Activated CD4-positive, alpha-beta T cell treated with anti-CD3 and anti-CD28 coated beads for 36 hours (primary cell): ENCODE data around the gene POFUT2. TPM values are rescaled to one million over a fixed set of nuclear protein-coding genes. Genes with fewer than 3 reads are reported as not detected.
A peak's percentile ranks its signal among the peaks of the same experiment; 100 is the strongest.

ENCODE experiments used
- ATAC-seq: fragments of 200-7000 bp; cut with Tn5 transposase; one replicate; pipeline ENCODE4 v1.10.0; 2021; ENCODE audit warnings: mild to moderate bottlenecking, moderate library complexity
- CTCF ChIA-PET: fragments of 350-600 bp; sonication (Branson Sonifier 250); formaldehyde crosslinking; loops from one replicate; lab custom pipeline; 2021; ENCODE audit warnings: antibody characterized with exemption; lab: Charles Lee
- POLR2A ChIA-PET: fragments of 350-600 bp; sonication (Branson Sonifier 250); formaldehyde crosslinking; loops from one replicate; lab custom pipeline; 2021; ENCODE audit warnings: antibody characterized with exemption, inconsistent platforms; lab: Charles Lee
- DNase-seq: peaks from one replicate; pipeline ENCODE4 v3.0.0-alpha.2; 2020
- H3K27ac Mint-ChIP-seq: one replicate; pipeline ENCODE4 v1.8.0; 2021; ENCODE audit warnings: mixed read lengths
- H3K27me3 Mint-ChIP-seq: one replicate; pipeline ENCODE4 v1.8.0; 2021; ENCODE audit warnings: mixed read lengths
- H3K36me3 Mint-ChIP-seq: one replicate; pipeline ENCODE4 v1.8.0; 2021; ENCODE audit warnings: low read depth, mixed read lengths
- H3K4me1 Mint-ChIP-seq: one replicate; pipeline ENCODE4 v1.8.0; 2021; ENCODE audit warnings: mixed read lengths
- H3K4me3 Mint-ChIP-seq: one replicate; pipeline ENCODE4 v1.8.0; 2021; ENCODE audit warnings: mild to moderate bottlenecking, moderate library complexity, mixed read lengths
- H3K9me3 Mint-ChIP-seq: one replicate; pipeline ENCODE4 v1.8.0; 2021; ENCODE audit warnings: low read depth, mixed read lengths
- intact Hi-C, 2 experiments: fragments of 100-400 bp; cut with DNase I in 1 of 2; cut with micrococcal nuclease in 1 of 2; formaldehyde crosslinking; loops; one replicate each; pipeline versions ENCODE4 v1.14.2 to v1.15.1; 2022 to 2024; cut with DNase I, micrococcal nuclease
- total RNA-seq, 2 experiments: library from RNA; stranded (reverse); gene quantifications; one replicate each; pipeline ENCODE4 v1.2.3, GENCODE V29; 2021

Gene POFUT2
- total RNA-seq, result 10 to 100 TPM; 14.7 to 14.9 TPM

DNA sequence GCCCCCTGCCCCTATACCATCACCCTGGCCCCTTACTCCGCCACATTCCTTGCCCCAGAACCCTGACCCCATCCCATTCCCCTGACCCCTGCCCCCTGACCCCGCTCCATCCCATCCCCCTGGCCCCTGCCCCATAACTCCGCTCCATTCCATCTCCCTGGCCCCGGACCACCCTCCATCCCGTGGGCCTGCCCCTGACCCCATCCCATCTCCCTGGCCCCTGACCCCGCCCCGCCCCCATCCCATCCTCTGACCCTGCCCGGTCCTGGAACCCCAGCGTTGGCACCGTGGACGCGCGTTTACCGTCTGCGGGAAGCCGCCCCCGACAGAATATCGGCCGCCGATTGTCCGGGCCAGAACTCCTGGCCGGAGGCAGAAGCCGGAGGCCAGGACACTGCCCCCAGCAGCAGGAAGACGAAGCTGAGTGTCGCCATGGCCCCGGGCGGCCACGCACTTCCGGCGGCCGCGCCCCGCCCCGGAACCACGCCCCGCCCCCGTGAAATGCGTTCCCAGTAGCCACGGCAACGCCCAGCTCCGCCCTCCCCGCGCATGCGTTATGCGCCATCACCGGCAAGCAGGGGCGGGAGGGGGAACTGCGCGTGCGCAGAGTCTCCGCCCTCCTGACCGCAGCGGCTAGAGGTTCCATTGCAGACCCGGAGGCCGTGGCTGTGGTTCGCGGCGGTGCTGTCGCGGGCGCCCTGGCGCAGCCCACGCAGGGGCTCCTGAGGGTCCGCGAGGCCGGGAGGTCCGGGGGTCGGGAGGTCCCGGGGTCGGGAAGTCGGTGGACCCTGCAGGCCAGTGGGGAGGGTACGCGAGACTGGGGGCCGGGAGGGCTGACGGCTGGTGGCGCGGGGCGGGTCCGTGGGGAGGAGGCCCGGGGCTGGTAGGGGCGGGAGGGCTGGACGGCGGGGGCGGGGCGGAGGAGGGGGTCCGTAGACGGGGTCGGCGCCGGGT, at the start of gene POFUT2:
Gene POFUT2, minus strand, starts transcription at position 458 of the 954 bp plus-strand sequence. Its CDS starts 24 bp downstream, at position 434.
- no peaks in the 10 kb centered on the region for H3K27me3 Mint-ChIP-seq
- POLR2A ChIA-PET, result interaction anchor here (0.6 to 1.0 kb wide), 4 partner anchors 24 to 341 kb away, joined by 3 to 5 read pairs (median 4); no protein-coding TSS in a partner anchor
- peaks cover 18% of the 10 kb centered on the region for H3K36me3 Mint-ChIP-seq
- H3K4me3 Mint-ChIP-seq, result peak within 1 kb of the TSS; percentile 75
- CTCF ChIA-PET, result interaction anchor here (0.6 to 1.8 kb wide), 5 partner anchors 147 to 224 kb away, joined by 3 to 5 read pairs (median 4); no protein-coding TSS in a partner anchor
- DNase-seq, result peak; percentile 99
- no peak within 1 kb of the TSS for H3K27ac Mint-ChIP-seq
- peak; percentile 86 for ATAC-seq
- H3K9me3 Mint-ChIP-seq, result no peaks in the 10 kb centered on the region
- intact Hi-C loops, result loop anchor here (1.0 to 10.0 kb wide), 11 partner anchors 59 to 470 kb away; partner anchors contain the start of genes PCBP3 (in 1 of the 2), PTTG1IP (in 1 of the 2), SLC19A1 (in 1 of the 2) and SLX9 (in 1 of the 2)
- peaks cover 15% of the 10 kb centered on the region for H3K4me1 Mint-ChIP-seq

DNA sequence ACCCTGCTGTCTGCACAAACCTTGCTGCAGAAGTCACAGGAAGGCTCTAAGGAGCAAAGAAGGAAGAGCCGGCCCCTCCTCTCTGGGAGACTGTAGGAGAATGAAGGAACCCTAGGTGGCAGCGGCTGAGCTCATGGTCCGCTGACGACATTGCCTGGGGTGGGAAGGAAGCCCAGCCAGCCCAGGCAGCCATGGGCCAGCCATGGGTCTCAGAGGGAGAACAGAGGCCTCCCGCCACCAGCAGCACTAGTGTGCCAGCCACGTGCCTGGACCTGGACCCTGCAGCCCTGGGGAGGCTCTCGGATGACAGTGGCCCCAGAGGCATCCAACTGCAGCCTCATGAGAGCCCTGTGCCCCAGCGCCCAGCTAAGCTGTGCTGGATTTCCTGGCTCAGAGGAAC, 49.2 kb upstream of the POFUT2 start:
- Mint-ChIP-seq H3K9me3 (no peaks in the 10 kb centered on the region), H3K36me3 (no peaks in the 10 kb centered on the region), H3K27me3 (peaks cover 4% of the 10 kb centered on the region), H3K4me1 (peaks cover 3% of the 10 kb centered on the region), H3K27ac (no peak overlapping the region), H3K4me3 (no peak overlapping the region)
- intact Hi-C loops, result no loop called here
- ATAC-seq (no peak), DNase-seq (no peak)
- ChIA-PET POLR2A (no interaction called here), CTCF (no interaction called here)

DNA sequence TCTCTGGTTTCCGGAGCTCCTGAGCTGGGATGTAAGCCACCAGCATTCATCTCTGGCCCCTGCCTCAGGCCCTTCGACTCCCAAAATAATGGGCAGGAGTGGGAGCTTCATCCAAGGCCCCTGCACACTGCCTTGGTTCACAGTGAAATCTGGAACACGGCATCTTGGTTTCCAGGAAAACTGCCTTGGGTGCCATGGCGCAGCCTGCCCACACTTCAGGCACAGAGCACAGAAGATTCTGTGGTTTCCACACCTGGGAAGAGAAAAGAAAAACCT, 48.8 kb upstream of the POFUT2 start:
- H3K36me3 Mint-ChIP-seq, result no peaks in the 10 kb centered on the region
- intact Hi-C loops, result no loop called here
- no peaks in the 10 kb centered on the region for H3K9me3 Mint-ChIP-seq
- POLR2A ChIA-PET, result no interaction called here
- H3K27ac Mint-ChIP-seq, result no peak overlapping the region
- no peak overlapping the region for H3K4me3 Mint-ChIP-seq
- H3K27me3 Mint-ChIP-seq, result peaks cover 3% of the 10 kb centered on the region
- no peak for ATAC-seq
- CTCF ChIA-PET, result no interaction called here
- DNase-seq, result no peak
- H3K4me1 Mint-ChIP-seq, result peaks cover 3% of the 10 kb centered on the region

DNA sequence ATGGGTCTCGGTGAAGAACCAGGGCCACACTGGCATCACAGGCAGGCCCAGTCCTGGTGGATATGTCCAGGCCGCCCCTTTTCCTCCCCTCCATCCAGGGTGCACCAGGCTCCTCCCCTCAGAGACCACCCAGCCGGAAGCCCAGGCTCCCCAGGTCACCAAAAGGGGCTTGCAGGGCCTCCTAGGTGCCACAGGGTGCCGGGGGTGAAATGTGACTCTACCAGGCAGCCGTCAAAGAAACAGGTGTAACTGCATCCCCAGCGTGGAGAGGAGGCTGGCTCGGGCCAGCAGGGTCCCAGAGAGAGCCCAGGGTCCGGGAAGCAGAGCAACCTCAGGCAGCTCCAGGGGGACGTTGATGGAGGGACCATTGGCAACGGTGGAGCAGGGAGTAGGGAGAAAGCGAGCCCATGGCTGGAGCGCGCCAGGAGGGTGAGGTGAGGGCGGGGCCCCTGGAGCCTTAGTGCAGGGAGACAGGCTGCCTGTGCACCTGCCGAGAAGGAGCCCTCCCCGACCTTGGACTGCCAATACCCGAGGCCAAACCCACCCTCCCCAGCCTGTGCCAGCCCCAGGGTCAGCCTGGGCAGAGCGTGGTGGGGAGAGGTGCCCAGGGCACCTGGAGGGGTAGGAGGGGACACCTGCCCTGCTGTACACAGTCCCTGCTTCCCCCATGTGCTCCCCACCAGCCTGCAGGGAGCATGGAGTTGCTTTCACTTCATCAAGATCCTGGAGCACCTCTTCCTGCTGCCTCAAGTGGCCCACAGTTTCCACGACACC, 48.3 kb upstream of the POFUT2 start:
- DNase-seq (no peak), ATAC-seq (no peak)
- peaks cover 3% of the 10 kb centered on the region for H3K27me3 Mint-ChIP-seq
- H3K4me3 Mint-ChIP-seq, result no peak overlapping the region
- peaks cover 3% of the 10 kb centered on the region for H3K4me1 Mint-ChIP-seq
- ChIA-PET CTCF (no interaction called here), POLR2A (no interaction called here)
- intact Hi-C loops, result no loop called here
- no peak overlapping the region for H3K27ac Mint-ChIP-seq
- H3K36me3 Mint-ChIP-seq, result no peaks in the 10 kb centered on the region
- H3K9me3 Mint-ChIP-seq, result no peaks in the 10 kb centered on the region

DNA sequence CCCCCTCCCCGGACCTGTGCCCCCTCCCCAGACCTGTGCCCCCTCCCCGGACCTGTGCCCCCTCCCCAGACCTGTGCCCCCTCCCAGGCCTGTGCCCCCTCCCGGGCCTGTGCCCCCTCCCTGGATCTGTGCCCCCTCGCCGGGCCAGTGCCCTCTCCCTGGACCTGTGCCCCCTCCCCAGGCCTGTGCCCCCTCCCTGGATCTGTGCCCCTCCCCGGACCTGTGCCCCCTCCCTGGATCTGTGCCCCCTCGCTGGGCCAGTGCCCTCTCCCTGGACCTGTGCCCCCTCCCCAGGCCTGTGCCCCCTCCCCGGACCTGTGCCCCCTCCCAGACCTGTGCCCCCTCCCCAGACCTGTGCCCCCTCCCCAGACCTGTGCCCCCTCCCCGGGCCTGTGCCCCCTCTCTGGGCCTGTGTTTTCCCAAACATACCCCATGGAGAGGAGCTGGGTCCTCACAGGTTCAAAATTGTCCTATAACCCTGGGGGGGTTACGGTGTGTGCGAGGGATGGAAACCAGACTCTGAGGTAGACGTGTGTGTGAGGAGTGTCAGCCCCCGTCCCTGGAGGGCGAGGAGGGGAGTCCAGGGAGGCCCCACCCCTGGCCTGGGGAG, 47.6 kb upstream of the POFUT2 start:
- Mint-ChIP-seq H3K9me3 (no peaks in the 10 kb centered on the region), H3K4me1 (peaks cover 3% of the 10 kb centered on the region), H3K36me3 (no peaks in the 10 kb centered on the region), H3K27me3 (no peaks in the 10 kb centered on the region), H3K27ac (no peak overlapping the region), H3K4me3 (no peak overlapping the region)
- CTCF ChIA-PET, result no interaction called here
- DNase-seq (no peak), ATAC-seq (no peak)
- POLR2A ChIA-PET, result no interaction called here
- intact Hi-C loops, result no loop called here

- CTCF ChIA-PET, result no interaction called here
- H3K4me1 Mint-ChIP-seq, result peaks cover under 1% of the 10 kb centered on the region
- intact Hi-C loops, result no loop called here
- ATAC-seq (no peak), DNase-seq (no peak)
- no peak overlapping the region for H3K4me3 Mint-ChIP-seq
- H3K9me3 Mint-ChIP-seq, result no peaks in the 10 kb centered on the region
- POLR2A ChIA-PET, result no interaction called here
- no peaks in the 10 kb centered on the region for H3K27me3 Mint-ChIP-seq
- H3K27ac Mint-ChIP-seq, result no peak overlapping the region
- H3K36me3 Mint-ChIP-seq, result no peaks in the 10 kb centered on the region
Observed at GRCh38 chr21:45334591-45335081, 46.9 kb upstream of the POFUT2 start.

GRCh38 chr21:45334134-45334533, 46.4 kb upstream of the POFUT2 start:
- no peak for ATAC-seq
- ChIA-PET POLR2A (no interaction called here), CTCF (no interaction called here)
- Mint-ChIP-seq H3K4me1 (no peaks in the 10 kb centered on the region), H3K27ac (no peak overlapping the region), H3K27me3 (no peaks in the 10 kb centered on the region), H3K36me3 (no peaks in the 10 kb centered on the region), H3K9me3 (no peaks in the 10 kb centered on the region), H3K4me3 (no peak overlapping the region)
- intact Hi-C loops, result no loop called here
- no peak for DNase-seq

GRCh38 chr21:45333583-45334121, 46.0 kb upstream of the POFUT2 start:
- POLR2A ChIA-PET, result no interaction called here

GRCh38 chr21:45332981-45333582, 45.4 kb upstream of the POFUT2 start:
- Mint-ChIP-seq H3K27ac (no peak overlapping the region), H3K4me3 (no peak overlapping the region), H3K9me3 (no peaks in the 10 kb centered on the region), H3K4me1 (no peaks in the 10 kb centered on the region), H3K27me3 (no peaks in the 10 kb centered on the region), H3K36me3 (no peaks in the 10 kb centered on the region)
- CTCF ChIA-PET, result no interaction called here
- DNase-seq (no peak), ATAC-seq (no peak)
- intact Hi-C loops, result no loop called here
- POLR2A ChIA-PET, result no interaction called here

More at GRCh38 chr21:45333583-45334121, 46.0 kb upstream of the POFUT2 start:
- no peak for ATAC-seq
- Mint-ChIP-seq H3K36me3 (no peaks in the 10 kb centered on the region), H3K9me3 (no peaks in the 10 kb centered on the region), H3K27ac (no peak overlapping the region), H3K4me3 (no peak overlapping the region), H3K4me1 (no peaks in the 10 kb centered on the region), H3K27me3 (no peaks in the 10 kb centered on the region)
- intact Hi-C loops, result no loop called here
- CTCF ChIA-PET, result no interaction called here
- no peak for DNase-seq

- ChIA-PET POLR2A (no interaction called here), CTCF (no interaction called here)
- H3K27ac Mint-ChIP-seq, result no peak overlapping the region
- DNase-seq, result no peak
- H3K4me1 Mint-ChIP-seq, result no peaks in the 10 kb centered on the region
- H3K36me3 Mint-ChIP-seq, result no peaks in the 10 kb centered on the region
- no peaks in the 10 kb centered on the region for H3K9me3 Mint-ChIP-seq
- no peak for ATAC-seq
- no peaks in the 10 kb centered on the region for H3K27me3 Mint-ChIP-seq
- intact Hi-C loops, result no loop called here
- no peak overlapping the region for H3K4me3 Mint-ChIP-seq
Observed at GRCh38 chr21:45332415-45332814, 44.7 kb upstream of the POFUT2 start.
